ENCODE measurements around the gene CHN1.

The CHN1 gene

DNA sequence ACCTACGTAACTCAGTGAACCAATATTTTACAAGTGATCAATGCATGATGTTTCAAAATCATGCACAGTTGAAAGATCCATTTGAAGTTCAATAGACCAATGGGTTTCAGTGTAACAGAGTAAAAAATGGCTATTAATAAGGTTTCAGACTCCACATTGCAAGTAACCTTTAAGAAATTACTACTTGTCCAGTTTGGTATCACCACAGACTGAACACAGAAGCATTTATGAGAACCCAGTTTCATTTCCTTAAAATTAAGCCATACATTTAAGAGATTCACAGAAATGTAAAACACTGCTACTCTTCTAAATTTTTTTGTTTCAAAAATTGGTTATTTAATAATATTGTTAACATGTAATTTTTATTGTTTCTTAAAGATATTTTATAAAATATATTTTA lies 142.0 kb downstream of the CHN1 start:
- ChIA-PET CTCF (no interaction called here), POLR2A (no interaction called here)
- no peak for DNase-seq (ENCODE audit: extremely low spot score)
- TF ChIP-seq BHLHE40 (IDR thresholded peaks at IDR 0.05; ENCODE audit: borderline replicate concordance) (no peak), FOXM1 (IDR thresholded peaks at IDR 0.05; ENCODE audit: borderline replicate concordance) (no peak)

DNA sequence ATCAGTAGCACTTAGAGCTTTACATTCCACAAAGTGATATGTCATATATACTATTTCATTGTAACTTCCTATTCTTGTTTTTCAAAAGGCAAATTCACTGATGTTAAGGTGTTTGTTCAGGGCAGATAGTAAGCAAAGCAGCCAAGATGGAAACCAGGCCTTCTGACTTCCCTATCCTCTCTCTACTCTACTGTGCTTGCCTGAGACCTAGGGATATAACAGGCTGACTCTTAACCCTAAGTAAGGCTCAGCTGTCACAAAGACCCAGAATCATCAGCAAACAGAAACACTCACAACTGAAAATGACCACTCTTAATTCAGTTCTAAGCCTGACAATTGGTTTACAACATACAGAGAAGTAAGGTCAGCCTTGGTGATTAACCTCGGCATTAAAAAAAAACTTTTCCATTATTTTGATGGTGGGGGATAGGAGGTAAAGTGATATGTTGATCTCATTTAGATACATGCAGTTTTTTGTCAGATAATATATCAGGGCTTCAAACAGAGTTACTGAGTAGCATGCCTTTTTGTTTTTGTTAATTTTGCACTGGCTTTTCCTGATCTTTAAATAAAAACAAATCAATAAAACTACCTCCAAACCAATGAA lies 145.5 kb downstream of the CHN1 start:
- ChIA-PET POLR2A (no interaction called here), CTCF (no interaction called here)
- TF ChIP-seq HDGF (IDR thresholded peaks at IDR 0.05; ENCODE audit: borderline replicate concordance) = no peak
- no peak for TF ChIP-seq ARNT (IDR thresholded peaks at IDR 0.05)
- no peak for TF ChIP-seq FOXM1 (IDR thresholded peaks at IDR 0.05; ENCODE audit: borderline replicate concordance)
- TF ChIP-seq CTBP1 (IDR thresholded peaks at IDR 0.05; ENCODE audit: borderline replicate concordance) = no peak
- TF ChIP-seq FOXK2 (IDR thresholded peaks at IDR 0.05) = no peak
- TF ChIP-seq TARDBP (IDR thresholded peaks at IDR 0.05) = no peak
- TF ChIP-seq ZNF384 (IDR thresholded peaks at IDR 0.05) = no peak
- TF ChIP-seq FOXA1 (IDR thresholded peaks at IDR 0.05) = no peak
- no peak for TF ChIP-seq BHLHE40 (IDR thresholded peaks at IDR 0.05; ENCODE audit: borderline replicate concordance)
- TF ChIP-seq SP1 (IDR thresholded peaks at IDR 0.05) = no peak
- no peak for TF ChIP-seq LEF1 (IDR thresholded peaks at IDR 0.05; ENCODE audit: borderline replicate concordance)
- TF ChIP-seq L3MBTL2 (conservative IDR thresholded peaks at IDR 0.05) = no peak
- TF ChIP-seq ELF4 (IDR thresholded peaks at IDR 0.05) = no peak
- no peak for DNase-seq (ENCODE audit: extremely low spot score)

DNA sequence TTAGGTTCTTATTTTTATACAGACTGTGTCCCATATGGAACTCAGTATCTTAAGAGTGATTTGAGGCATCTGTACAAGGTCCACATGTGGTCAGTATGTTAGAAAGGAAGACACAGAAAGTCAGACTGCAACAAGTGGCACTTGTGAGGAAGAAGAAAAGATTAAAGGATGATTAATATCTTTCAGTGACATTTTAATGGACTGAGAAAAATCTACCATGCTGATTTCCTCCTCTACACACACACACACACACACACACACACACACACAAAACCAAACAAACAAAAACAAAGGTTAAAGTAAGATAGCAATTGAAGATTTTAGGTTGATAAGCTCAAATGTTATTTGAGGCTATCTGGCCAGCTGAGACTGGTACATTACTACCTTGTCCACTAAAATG lies 146.4 kb downstream of the CHN1 start:
- TF ChIP-seq, protein P1, sequence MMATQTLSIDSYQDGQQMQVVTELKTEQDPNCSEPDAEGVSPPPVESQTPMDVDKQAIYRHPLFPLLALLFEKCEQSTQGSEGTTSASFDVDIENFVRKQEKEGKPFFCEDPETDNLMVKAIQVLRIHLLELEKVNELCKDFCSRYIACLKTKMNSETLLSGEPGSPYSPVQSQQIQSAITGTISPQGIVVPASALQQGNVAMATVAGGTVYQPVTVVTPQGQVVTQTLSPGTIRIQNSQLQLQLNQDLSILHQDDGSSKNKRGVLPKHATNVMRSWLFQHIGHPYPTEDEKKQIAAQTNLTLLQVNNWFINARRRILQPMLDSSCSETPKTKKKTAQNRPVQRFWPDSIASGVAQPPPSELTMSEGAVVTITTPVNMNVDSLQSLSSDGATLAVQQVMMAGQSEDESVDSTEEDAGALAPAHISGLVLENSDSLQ (IDR thresholded peaks at IDR 0.05) = peak; percentile 87
- TF ChIP-seq CTBP1 (IDR thresholded peaks at IDR 0.05; ENCODE audit: borderline replicate concordance) = 0 out of 2 replicates have a peak, but pooled peaks have one; percentile 20
- TF ChIP-seq NFRKB (IDR thresholded peaks at IDR 0.05) = no peak
- ChIA-PET CTCF (no interaction called here), POLR2A (no interaction called here)
- no peak for DNase-seq (ENCODE audit: extremely low spot score)

DNA sequence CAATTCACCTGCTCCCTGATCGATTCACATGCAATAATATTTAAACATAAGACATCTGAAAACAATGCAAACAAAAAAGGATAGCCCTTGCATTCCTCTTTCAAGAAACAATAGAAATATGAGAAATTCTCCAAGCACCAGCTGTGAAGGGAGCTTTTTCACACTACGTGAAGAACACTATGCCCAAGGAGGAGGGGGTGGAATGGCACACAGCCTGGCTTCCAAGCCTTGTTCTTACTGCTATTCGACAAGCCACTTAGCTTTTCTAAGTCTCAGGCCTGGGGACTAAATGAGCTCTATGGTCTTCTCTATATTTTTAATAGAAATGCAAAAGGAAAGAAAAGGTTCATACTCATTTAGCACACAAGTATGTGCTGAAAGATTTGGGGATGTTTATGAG lies 148.7 kb downstream of the CHN1 start:
- CTCF ChIA-PET = no interaction called here
- DNase-seq (ENCODE audit: extremely low spot score) = no peak
- TF ChIP-seq CTBP1 (IDR thresholded peaks at IDR 0.05; ENCODE audit: borderline replicate concordance) (no peak), FOXA1 (IDR thresholded peaks at IDR 0.05) (no peak), TARDBP (IDR thresholded peaks at IDR 0.05) (no peak), ZNF384 (IDR thresholded peaks at IDR 0.05) (no peak)
- POLR2A ChIA-PET = no interaction called here

DNA sequence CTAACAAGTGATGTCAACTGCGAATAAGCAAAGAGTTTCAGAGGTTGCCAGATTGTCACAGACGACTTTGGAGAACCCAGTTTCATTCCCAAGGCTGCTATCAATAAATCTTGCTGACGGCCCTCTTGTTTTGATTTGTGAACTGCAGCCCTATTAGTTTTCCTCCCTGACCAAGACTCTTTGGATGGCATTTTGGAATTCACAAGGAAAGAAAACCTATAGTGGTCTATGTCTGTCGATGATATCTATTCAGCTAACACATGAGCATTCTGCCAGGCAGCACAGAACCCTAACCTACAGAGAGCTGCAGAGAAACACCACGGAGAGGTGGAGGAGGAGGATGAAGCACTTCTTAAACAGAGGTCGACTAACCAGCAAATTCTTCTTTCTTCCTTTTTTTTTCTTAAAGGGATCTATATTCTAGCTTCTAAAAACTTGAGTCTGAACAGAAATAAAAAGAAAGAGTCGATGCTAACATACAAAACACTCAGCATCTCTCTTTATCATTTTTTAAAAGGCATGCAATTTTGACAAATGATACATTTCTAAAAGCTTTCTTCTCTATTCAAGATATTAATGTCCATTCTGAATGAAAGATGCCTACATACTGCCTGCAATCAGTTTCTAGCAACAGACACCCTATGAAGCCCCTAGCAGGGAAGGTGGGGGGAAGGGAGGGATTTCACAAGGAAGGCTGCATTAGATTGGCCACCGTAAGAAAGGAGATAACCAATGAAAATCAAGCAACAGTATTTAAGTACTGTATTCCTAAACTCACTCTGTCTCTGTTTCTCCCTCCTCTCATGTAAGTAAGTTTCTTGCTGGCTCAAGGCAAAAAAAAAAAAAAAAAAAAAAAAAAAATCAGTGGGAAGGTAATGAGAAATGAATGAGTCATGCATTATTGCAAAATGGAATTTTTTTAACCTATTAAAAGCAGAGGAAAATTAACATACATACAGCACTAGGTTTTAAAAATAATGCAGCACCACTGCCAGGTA lies 157.9 kb downstream of the CHN1 start:
- CTCF ChIA-PET = no interaction called here
- POLR2A ChIA-PET = no interaction called here
- DNase-seq (ENCODE audit: extremely low spot score) = peak; percentile 58
- TF ChIP-seq ZNF384 (IDR thresholded peaks at IDR 0.05) (peak; percentile 85), FOXK2 (IDR thresholded peaks at IDR 0.05) (no peak)
- TF ChIP-seq, protein P1 (IDR thresholded peaks at IDR 0.05) = peak; percentile 79

DNA sequence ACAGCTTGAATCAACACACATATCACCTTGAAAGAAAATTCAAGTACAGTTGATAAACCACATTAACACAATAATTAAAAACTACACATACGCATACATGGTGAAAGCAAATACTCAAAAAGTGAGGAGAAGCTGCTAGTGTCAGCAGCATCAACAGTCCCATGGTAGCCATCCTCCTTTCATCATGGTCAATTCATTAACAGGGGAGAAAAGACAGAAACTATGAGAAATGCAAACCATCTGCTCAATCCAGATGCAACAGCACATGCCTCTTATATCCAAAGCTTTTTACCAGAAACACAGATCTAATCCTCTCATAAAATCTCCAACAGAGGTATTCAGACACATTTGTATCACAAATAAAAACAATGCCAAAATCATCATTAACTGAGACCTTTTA lies 159.0 kb downstream of the CHN1 start:
- no peak for DNase-seq (ENCODE audit: extremely low spot score)
- TF ChIP-seq LEF1 (IDR thresholded peaks at IDR 0.05; ENCODE audit: borderline replicate concordance) = no peak
- TF ChIP-seq TARDBP (IDR thresholded peaks at IDR 0.05) = no peak
- TF ChIP-seq BHLHE40 (IDR thresholded peaks at IDR 0.05; ENCODE audit: borderline replicate concordance) = no peak
- no peak for TF ChIP-seq FOXA1 (IDR thresholded peaks at IDR 0.05)
- no peak for TF ChIP-seq HDGF (IDR thresholded peaks at IDR 0.05; ENCODE audit: borderline replicate concordance)
- TF ChIP-seq ARNT (IDR thresholded peaks at IDR 0.05) = no peak
- no peak for TF ChIP-seq SP1 (IDR thresholded peaks at IDR 0.05)
- TF ChIP-seq ELF4 (IDR thresholded peaks at IDR 0.05) = no peak
- POLR2A ChIA-PET = no interaction called here
- CTCF ChIA-PET = no interaction called here

DNA sequence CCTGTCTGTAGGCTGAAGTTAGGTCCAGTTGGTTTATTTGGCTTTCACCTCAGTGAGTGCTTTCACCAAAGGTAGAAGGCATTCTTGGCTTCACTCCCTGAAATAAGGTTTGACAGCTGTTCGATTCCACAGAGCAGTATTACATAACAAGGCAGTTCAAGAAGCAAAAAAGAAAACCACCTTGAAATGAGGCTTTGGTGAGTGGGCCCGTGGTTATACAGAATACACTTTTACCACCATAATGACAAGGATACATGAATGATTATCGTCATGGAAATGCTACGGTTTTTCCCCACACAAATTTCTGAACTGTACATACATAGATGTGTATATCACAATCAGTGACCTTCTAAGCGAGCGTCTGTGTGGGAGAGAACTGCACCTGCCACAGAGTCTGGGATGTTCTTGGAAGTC lies 160.9 kb downstream of the CHN1 start:
- CTCF ChIA-PET = no interaction called here
- POLR2A ChIA-PET = no interaction called here
- no peak for DNase-seq (ENCODE audit: extremely low spot score)
- no peak for TF ChIP-seq ZNF384 (IDR thresholded peaks at IDR 0.05)
- TF ChIP-seq BHLHE40 (IDR thresholded peaks at IDR 0.05; ENCODE audit: borderline replicate concordance) = no peak
- no peak for TF ChIP-seq FOXK2 (IDR thresholded peaks at IDR 0.05)
- no peak for TF ChIP-seq L3MBTL2 (conservative IDR thresholded peaks at IDR 0.05)
- no peak for TF ChIP-seq HDGF (IDR thresholded peaks at IDR 0.05; ENCODE audit: borderline replicate concordance)
- no peak for TF ChIP-seq SUZ12 (IDR thresholded peaks at IDR 0.05)
- no peak for TF ChIP-seq FOXA1 (IDR thresholded peaks at IDR 0.05)
- no peak for TF ChIP-seq LEF1 (IDR thresholded peaks at IDR 0.05; ENCODE audit: borderline replicate concordance)
- TF ChIP-seq FOXM1 (IDR thresholded peaks at IDR 0.05; ENCODE audit: borderline replicate concordance) = no peak
- TF ChIP-seq SP1 (IDR thresholded peaks at IDR 0.05) = no peak
- TF ChIP-seq, protein P1 (IDR thresholded peaks at IDR 0.05) = no peak
- TF ChIP-seq CTBP1 (IDR thresholded peaks at IDR 0.05; ENCODE audit: borderline replicate concordance) = no peak
- TF ChIP-seq ELF4 (IDR thresholded peaks at IDR 0.05) = no peak
- TF ChIP-seq TARDBP (IDR thresholded peaks at IDR 0.05) = no peak
- no peak for TF ChIP-seq ARNT (IDR thresholded peaks at IDR 0.05)
- TF ChIP-seq NFRKB (IDR thresholded peaks at IDR 0.05) = no peak
